A549 (cell line): ENCODE measurements around the gene ZNF335.

Source experiments
- CBX2 ChIP-seq: fragments of 200-600 bp; sonication (generic); IDR thresholded peaks from 2 replicates; pipeline ENCODE4 v1.6.1; 2016; ENCODE audit warnings: low read depth, mild to moderate bottlenecking, borderline replicate concordance
- CBX8 ChIP-seq: fragments of 200-600 bp; sonication (generic); IDR thresholded peaks from 2 replicates; pipeline ENCODE4 v1.6.1; 2016
- EHMT2 ChIP-seq: fragments of 200-600 bp; sonication (generic); IDR thresholded peaks from 2 replicates; pipeline ENCODE4 v1.6.1; 2016; ENCODE audit warnings: antibody characterized with exemption, low read depth, mild to moderate bottlenecking, moderate library complexity
- EP300 ChIP-seq, 2 experiments: fragments of >200 bp; sonication (Bioruptor Twin); formaldehyde crosslinking; IDR thresholded peaks; 2 replicates in 1 of 2; 3 replicates in 1 of 2; pipeline ENCODE4 v1.6.1; 2016 to 2017
- POLR2A ChIP-seq: IDR thresholded peaks from 2 replicates; pipeline ENCODE4 v1.6.1; 2012; ENCODE audit warnings: mild to moderate bottlenecking, low read length
- RAD21 ChIP-seq, 2 experiments: fragments of >200 bp in 1 of 2; sonication (Bioruptor Twin) in 1 of 2; formaldehyde crosslinking in 1 of 2; IDR thresholded peaks in 1 of 2; conservative IDR thresholded peaks in 1 of 2; 2 replicates in 1 of 2; 3 replicates in 1 of 2; pipeline ENCODE4 v1.6.1; 2012 to 2018; ENCODE audit warnings: inconsistent platforms in 1 of 2
- RFX5 ChIP-seq: fragments of 450-650 bp; IDR thresholded peaks from 2 replicates; pipeline ENCODE4 v1.7.1; 2014; ENCODE audit warnings: antibody characterized with exemption, mild to moderate bottlenecking, moderate library complexity
- SMC3 ChIP-seq: fragments of >200 bp; sonication (Bioruptor Twin); formaldehyde crosslinking; IDR thresholded peaks from 3 replicates; pipeline ENCODE4 v1.6.1; 2018; ENCODE audit warnings: inconsistent platforms
- ZC3H11A ChIP-seq: fragments of 450-650 bp; IDR thresholded peaks from 2 replicates; pipeline ENCODE4 v1.6.1; 2014; ENCODE audit warnings: antibody characterized with exemption, mild to moderate bottlenecking
- TF ChIP-seq, protein P1 (sequence below): fragments of >200 bp; sonication (Bioruptor Twin); formaldehyde crosslinking; IDR thresholded peaks from 3 replicates; pipeline ENCODE4 v1.5.1; 2016
- TF ChIP-seq, protein P2 (sequence below): fragments of 200-600 bp; sonication (generic); IDR thresholded peaks from 2 replicates; pipeline ENCODE4 v1.6.1; 2016; ENCODE audit warnings: antibody characterized with exemption, mild to moderate bottlenecking, moderate library complexity

DNA sequence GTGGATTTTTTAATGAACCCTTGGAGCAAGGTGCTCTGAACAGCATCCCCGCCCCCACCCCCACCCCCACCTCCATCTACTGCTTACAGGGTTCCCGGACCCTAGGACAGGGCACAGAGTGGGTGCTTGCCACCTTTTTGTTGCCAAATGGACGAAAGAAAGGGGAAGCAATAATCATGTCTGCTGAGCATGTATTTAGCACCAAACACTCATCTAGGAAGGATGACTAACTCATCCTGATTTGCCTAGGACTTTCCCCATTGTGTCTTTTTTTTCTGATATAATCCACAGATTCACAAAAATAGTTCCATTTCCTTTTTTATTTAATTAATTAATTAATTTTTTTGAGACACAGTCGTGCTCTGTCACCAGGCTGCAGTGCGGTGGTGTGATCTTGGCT lies 58.9 kb downstream of the ZNF335 start:
- no peak for TF ChIP-seq RFX5
- TF ChIP-seq, protein P1, sequence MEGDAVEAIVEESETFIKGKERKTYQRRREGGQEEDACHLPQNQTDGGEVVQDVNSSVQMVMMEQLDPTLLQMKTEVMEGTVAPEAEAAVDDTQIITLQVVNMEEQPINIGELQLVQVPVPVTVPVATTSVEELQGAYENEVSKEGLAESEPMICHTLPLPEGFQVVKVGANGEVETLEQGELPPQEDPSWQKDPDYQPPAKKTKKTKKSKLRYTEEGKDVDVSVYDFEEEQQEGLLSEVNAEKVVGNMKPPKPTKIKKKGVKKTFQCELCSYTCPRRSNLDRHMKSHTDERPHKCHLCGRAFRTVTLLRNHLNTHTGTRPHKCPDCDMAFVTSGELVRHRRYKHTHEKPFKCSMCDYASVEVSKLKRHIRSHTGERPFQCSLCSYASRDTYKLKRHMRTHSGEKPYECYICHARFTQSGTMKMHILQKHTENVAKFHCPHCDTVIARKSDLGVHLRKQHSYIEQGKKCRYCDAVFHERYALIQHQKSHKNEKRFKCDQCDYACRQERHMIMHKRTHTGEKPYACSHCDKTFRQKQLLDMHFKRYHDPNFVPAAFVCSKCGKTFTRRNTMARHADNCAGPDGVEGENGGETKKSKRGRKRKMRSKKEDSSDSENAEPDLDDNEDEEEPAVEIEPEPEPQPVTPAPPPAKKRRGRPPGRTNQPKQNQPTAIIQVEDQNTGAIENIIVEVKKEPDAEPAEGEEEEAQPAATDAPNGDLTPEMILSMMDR = no peak
- TF ChIP-seq POLR2A = no peak
- TF ChIP-seq CBX2 = no peak
- TF ChIP-seq, protein P2, sequence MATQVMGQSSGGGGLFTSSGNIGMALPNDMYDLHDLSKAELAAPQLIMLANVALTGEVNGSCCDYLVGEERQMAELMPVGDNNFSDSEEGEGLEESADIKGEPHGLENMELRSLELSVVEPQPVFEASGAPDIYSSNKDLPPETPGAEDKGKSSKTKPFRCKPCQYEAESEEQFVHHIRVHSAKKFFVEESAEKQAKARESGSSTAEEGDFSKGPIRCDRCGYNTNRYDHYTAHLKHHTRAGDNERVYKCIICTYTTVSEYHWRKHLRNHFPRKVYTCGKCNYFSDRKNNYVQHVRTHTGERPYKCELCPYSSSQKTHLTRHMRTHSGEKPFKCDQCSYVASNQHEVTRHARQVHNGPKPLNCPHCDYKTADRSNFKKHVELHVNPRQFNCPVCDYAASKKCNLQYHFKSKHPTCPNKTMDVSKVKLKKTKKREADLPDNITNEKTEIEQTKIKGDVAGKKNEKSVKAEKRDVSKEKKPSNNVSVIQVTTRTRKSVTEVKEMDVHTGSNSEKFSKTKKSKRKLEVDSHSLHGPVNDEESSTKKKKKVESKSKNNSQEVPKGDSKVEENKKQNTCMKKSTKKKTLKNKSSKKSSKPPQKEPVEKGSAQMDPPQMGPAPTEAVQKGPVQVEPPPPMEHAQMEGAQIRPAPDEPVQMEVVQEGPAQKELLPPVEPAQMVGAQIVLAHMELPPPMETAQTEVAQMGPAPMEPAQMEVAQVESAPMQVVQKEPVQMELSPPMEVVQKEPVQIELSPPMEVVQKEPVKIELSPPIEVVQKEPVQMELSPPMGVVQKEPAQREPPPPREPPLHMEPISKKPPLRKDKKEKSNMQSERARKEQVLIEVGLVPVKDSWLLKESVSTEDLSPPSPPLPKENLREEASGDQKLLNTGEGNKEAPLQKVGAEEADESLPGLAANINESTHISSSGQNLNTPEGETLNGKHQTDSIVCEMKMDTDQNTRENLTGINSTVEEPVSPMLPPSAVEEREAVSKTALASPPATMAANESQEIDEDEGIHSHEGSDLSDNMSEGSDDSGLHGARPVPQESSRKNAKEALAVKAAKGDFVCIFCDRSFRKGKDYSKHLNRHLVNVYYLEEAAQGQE = no peak
- no peak for TF ChIP-seq ZC3H11A
- no peak for TF ChIP-seq SMC3
- no peak for TF ChIP-seq CBX8
- no peak for TF ChIP-seq EP300 (IDR thresholded peaks at IDR 0.05)
- TF ChIP-seq EHMT2 = no peak
- no peak for TF ChIP-seq RAD21 (conservative IDR thresholded peaks at IDR 0.05 in 1 of 2, IDR thresholded peaks at IDR 0.05 in 1 of 2)
